Motor neuron (in vitro differentiated cells): ENCODE measurements around the gene LHPP. TPM values are rescaled to one million over a fixed set of nuclear protein-coding genes. Genes with fewer than 3 reads are reported as not detected.
A peak's percentile ranks its signal among the peaks of the same experiment; 100 is the strongest.

Experiments
- ATAC-seq, 8 experiments: fragments of 200-7000 bp; cut with Tn5 transposase; replicated peaks in 6 of 8; 2 replicates each; pipeline ENCODE4 v1.8.0; 2021; ENCODE audit warnings: mild to moderate bottlenecking in 8 of 8, moderate library complexity in 8 of 8
- H3K27ac ChIP-seq, 2 donors: fragments of 250-450 bp; sonication (Bioruptor Pico); 2 replicates each; pipeline ENCODE4 v1.9.0; 2021; ENCODE audit warnings: antibody characterized with exemption in 2 of 2, mild to moderate bottlenecking in 2 of 2, moderate library complexity in 1 of 2
- H3K4me1 ChIP-seq, 2 donors: fragments of 250-450 bp; sonication (Bioruptor Pico); replicated peaks in 1 of 2; 2 replicates each; pipeline ENCODE4 v1.6.1; 2021; ENCODE audit warnings: antibody characterized with exemption in 2 of 2, mild to moderate bottlenecking in 2 of 2, moderate library complexity in 1 of 2
- H3K4me3 ChIP-seq, 5 donors: fragments of 250-450 bp; sonication (Bioruptor Pico); 2 replicates each; pipeline ENCODE4 v1.9.0; 2021; ENCODE audit warnings: antibody characterized with exemption in 5 of 5, mild to moderate bottlenecking in 5 of 5, moderate library complexity in 4 of 5
- WGBS, 10 experiments: fragments of 450-650 bp; shearing (Covaris generic); methylation state at CpG; one replicate each; pipeline ENCODE4 v1.0.0; 2022; 5-methylcytosine and 5-hydroxymethylcytosine counted together
- in situ Hi-C, 9 experiments: fragments of 400-800 bp; cut with MboI; loops; one replicate each; pipeline ENCODE4 v1.15.0; 2021; ENCODE audit warnings: low sequenced_read_pairs in 9 of 9, low pct_unique_long_range_greater_than_20kb in 2 of 9; ENCODE audit not compliant: unreplicated experiment in 9 of 9
- total RNA-seq, 8 experiments: library from RNA; unstranded; fragments of 300-600 nt; gene quantifications; 2 replicates each; pipeline versions ENCODE4 v1.2.3 to v1.2.4, GENCODE V29; 2022

The LHPP gene
- total RNA-seq, 8 experiments from 2014 or later = 3.4 to 14.5 (median 8.6) TPM

DNA sequence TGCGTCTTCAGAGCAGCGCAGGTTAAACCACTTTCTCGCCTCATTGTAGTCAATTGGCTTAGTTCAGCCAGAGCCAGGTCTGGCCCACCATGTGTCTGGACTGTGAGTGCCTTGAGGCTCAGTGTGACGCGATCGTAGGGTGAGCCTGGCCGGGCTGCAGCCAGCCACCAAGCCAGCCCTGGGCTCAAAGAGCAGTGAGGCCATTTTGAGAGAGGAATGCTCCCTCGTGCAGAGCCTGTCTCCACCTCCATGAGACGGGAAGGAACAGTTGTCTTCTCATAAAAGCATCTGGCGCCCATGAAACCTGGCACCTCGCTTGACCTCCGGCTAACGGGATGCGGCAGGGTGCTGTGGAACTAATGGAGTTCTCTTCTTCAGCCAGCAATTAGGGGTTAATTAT, 34.5 kb downstream of the LHPP start:
- in situ Hi-C loops = no loop called here
- Histone ChIP-seq H3K4me1 (peaks cover 21 to 29% of the 10 kb centered on the region in 2 donors), H3K27ac (no peak overlapping the region), H3K4me3 (no peak overlapping the region)
- WGBS, 10 experiments = 53 to 93% (median 70%) methylated on average over 1 to 5 of the region's 14 CpGs; no CpG with 5 or more reads in 6 of the 10 experiments
- no peak for ATAC-seq

- 50 to 85% (median 62%) methylated on average over 1 to 16 of the region's 24 CpGs; no CpG with 5 or more reads in 6 of the 10 experiments for WGBS, 10 experiments
- peak in 2 of 8 experiments; percentile 11 to 20 for ATAC-seq
- in situ Hi-C loops = no loop called here
- Histone ChIP-seq H3K4me1 (peaks cover 21 to 29% of the 10 kb centered on the region in 2 donors), H3K27ac (no peak overlapping the region), H3K4me3 (no peak overlapping the region)
Measured at GRCh38 chr10:124496620-124497019, 35.0 kb downstream of the LHPP start.

- peak in 5 of 8 experiments; percentile 43 to 70 (median 69) for ATAC-seq
- H3K27ac ChIP-seq = no peak overlapping the region
- peaks cover 21 to 29% of the 10 kb centered on the region in 2 donors for H3K4me1 ChIP-seq
- no peak overlapping the region for H3K4me3 ChIP-seq
- in situ Hi-C loops = no loop called here
- 20 to 76% (median 53%) methylated on average over 1 to 5 of the region's 15 CpGs; no CpG with 5 or more reads in 6 of the 10 experiments for WGBS, 10 experiments
Measured at GRCh38 chr10:124497196-124497881, 35.7 kb downstream of the LHPP start.

DNA sequence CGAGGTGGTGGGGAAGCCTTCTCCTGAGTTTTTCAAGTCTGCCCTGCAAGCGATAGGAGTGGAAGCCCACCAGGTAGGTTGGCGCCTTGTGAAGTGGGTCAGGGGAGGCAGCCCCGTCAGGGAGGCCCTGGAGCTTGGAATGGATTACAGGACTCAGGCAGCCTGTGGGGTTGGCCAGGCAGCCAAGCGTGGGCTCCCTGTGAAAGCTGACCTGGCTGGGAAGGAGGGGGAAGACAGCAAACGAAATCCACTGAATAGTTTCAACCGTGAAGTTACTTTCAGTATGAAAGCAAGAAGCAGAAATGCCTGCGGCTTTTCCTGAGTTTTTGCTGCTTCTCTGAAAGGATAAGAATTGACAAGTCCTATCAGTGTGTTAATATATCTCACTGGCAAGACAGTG, 36.4 kb downstream of the LHPP start:
- no peak overlapping the region for H3K27ac ChIP-seq
- no peak overlapping the region for H3K4me3 ChIP-seq
- ATAC-seq = no peak
- H3K4me1 ChIP-seq = peaks cover 21 to 27% of the 10 kb centered on the region in 2 donors
- in situ Hi-C loops = no loop called here
- WGBS, 10 experiments = 58 to 92% (median 83%) methylated on average over 2 to 7 of the region's 8 CpGs; no CpG with 5 or more reads in 2 of the 10 experiments

GRCh38 chr10:124500757-124501156, 39.1 kb downstream of the LHPP start:
- Histone ChIP-seq H3K4me3 (no peak overlapping the region), H3K4me1 (peaks cover 7 to 13% of the 10 kb centered on the region in 2 donors), H3K27ac (no peak overlapping the region)
- in situ Hi-C loops = no loop called here
- no peak for ATAC-seq
- 62 to 100% (median 95%) methylated on average over 1 to 3 of the region's 3 CpGs for WGBS, 10 experiments

GRCh38 chr10:124504711-124505110, 43.1 kb downstream of the LHPP start:
- ATAC-seq = no peak
- in situ Hi-C loops = no loop called here
- Histone ChIP-seq H3K27ac (no peak overlapping the region), H3K4me3 (no peak overlapping the region), H3K4me1 (peaks cover 0 to 11% of the 10 kb centered on the region in 2 donors)
- 40 to 85% (median 71%) methylated on average over 4 to 6 of the region's 11 CpGs; no CpG with 5 or more reads in 5 of the 10 experiments for WGBS, 10 experiments

GRCh38 chr10:124505279-124505678, 43.7 kb downstream of the LHPP start:
- no peak for ATAC-seq

DNA sequence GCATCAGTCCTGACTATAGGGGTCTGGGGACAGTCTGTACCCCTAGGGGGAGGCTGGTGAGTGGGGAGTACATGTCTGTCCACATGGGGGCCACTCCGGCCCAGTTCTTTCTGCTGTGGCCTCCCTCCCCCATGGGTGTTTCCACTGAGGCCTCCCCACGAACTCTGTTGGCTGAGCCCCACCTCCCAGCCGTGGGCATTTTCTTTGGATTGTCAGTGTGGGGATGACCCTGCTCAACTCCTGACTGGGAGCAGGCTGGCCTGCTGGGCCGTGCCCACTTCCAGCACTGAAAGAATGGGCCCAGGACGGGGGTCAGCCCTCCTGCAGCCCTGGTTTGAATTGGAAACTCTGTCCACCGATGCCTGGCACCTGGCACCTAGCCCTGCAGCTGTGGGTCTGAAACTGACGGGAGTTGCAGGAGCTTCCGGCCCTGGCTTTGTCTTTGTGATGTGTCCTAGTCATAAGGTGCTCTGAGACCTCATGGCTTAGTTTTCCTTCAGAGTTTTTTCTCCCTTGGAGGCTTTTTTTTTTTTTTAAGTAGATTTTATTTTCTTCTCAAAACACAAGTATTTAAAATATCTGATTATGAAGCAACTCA, 46.5 kb downstream of the LHPP start:
- WGBS, 10 experiments = 62 to 73% (median 69%) methylated on average over 3 to 5 of the region's 8 CpGs; no CpG with 5 or more reads in 6 of the 10 experiments

More at GRCh38 chr10:124505279-124505678, 43.7 kb downstream of the LHPP start:
- Histone ChIP-seq H3K4me3 (no peak overlapping the region), H3K27ac (no peak overlapping the region), H3K4me1 (peaks cover 0 to 16% of the 10 kb centered on the region in 2 donors)
- WGBS, 10 experiments = 52 to 100% (median 80%) methylated on average over 1 to 2 of the region's 2 CpGs; no CpG with 5 or more reads in 1 of the 10 experiments
- in situ Hi-C loops = no loop called here

DNA sequence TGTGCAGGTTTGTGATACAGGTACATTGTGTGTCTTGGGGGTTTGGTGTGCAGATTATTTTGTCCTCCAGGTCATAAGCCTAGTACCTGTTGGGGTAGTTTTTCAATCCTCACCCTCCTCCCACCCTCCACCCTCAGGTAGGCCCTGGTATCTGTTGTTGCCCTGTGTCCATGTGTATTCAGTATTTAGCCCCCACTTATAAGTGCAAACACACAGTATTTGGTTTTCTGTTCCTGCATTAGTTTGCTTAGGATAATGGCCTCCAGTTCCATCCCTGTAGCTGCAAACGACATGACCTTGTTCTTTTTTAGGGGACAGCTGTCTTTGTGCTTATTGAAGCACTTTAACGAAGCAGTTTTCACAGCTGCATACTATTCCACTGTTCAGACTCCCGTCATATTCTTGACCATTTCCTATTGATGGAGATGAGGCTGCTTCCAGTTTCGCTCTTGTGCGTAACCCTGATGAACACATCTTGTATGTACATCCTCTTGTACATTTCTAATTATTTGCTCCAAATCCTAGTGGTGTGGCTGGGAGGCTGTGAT, 47.4 kb downstream of the LHPP start:
- no peak for ATAC-seq
- in situ Hi-C loops = no loop called here
- Histone ChIP-seq H3K4me1 (peaks cover 0 to 23% of the 10 kb centered on the region in 2 donors), H3K4me3 (no peak overlapping the region), H3K27ac (no peak overlapping the region)
- 75 to 100% (median 84%) methylated on average over 1 to 5 of the region's 5 CpGs; no CpG with 5 or more reads in 2 of the 10 experiments for WGBS, 10 experiments

More for the DNA sequence above, 46.5 kb downstream of the LHPP start:
- peaks cover 0 to 23% of the 10 kb centered on the region in 2 donors for H3K4me1 ChIP-seq
- no peak overlapping the region for H3K27ac ChIP-seq
- H3K4me3 ChIP-seq = no peak overlapping the region
- ATAC-seq = no peak
- in situ Hi-C loops = no loop called here

DNA sequence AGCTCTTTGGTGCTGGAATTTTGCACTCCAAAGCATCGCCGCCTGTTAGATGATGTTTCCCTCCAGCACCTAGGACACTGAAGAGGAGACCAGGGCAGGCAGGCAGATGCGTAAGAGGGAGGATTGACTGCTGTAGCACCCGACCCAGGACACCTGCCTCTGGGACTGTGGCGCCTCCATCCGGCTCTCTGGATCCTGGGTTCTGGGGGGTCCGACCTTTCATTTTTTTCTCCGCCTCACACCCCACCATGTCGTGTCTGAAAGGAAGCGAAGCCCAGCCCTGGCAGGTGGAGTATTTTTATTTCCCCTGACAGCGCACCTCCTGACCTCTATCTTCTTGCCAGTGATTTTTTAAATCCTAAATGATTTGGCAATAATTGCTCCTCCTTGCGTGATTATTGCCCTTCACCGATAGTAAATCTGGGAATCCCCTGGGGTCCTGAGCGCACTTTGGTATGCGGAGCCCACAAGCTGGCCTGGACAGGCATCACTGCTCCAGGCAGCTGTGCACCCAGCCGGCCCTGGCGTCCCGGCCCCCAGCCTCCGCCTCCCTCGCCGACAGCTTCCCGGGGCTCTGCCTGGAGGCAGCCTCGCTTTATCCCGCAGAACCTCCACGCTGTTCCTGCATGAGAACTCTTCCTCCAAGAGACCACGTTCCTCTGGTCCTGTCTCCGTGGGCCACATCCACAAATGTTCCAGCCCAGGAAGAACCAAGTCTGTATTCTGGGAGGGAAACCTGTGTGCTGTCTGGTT, 48.4 kb downstream of the LHPP start:
- peak in 3 of 8 experiments; percentile 67 to 87 (median 77) for ATAC-seq
- in situ Hi-C loops = no loop called here
- WGBS, 10 experiments = 58 to 94% (median 88%) methylated on average over 2 to 11 of the region's 27 CpGs; no CpG with 5 or more reads in 2 of the 10 experiments
- H3K27ac ChIP-seq = peak overlapping the region in 1 of 2 donors; percentile 38
- H3K4me3 ChIP-seq = no peak overlapping the region
- peaks cover 0 to 19% of the 10 kb centered on the region in 2 donors for H3K4me1 ChIP-seq

- no peak overlapping the region for H3K4me3 ChIP-seq
- H3K27ac ChIP-seq = peak overlapping the region; percentile 16 to 20
- WGBS, 10 experiments = 59 to 100% (median 86%) methylated on average over 1 to 7 of the region's 10 CpGs; no CpG with 5 or more reads in 4 of the 10 experiments
- peaks cover 0 to 15% of the 10 kb centered on the region in 2 donors for H3K4me1 ChIP-seq
- peak in 2 of 8 experiments; percentile 8 for ATAC-seq
- in situ Hi-C loops = no loop called here
Measured at GRCh38 chr10:124510759-124511158, 49.1 kb downstream of the LHPP start.

- Histone ChIP-seq H3K27ac (no peak overlapping the region), H3K4me3 (no peak overlapping the region), H3K4me1 (peaks cover 1 to 21% of the 10 kb centered on the region in 2 donors)
- ATAC-seq = no peak
- 20 to 100% (median 81%) methylated on average over 1 to 13 of the region's 16 CpGs; no CpG with 5 or more reads in 2 of the 10 experiments for WGBS, 10 experiments
- in situ Hi-C loops = no loop called here
Measured at GRCh38 chr10:124511205-124512039, 49.8 kb downstream of the LHPP start.
